Keratinocyte (primary cell): ENCODE results near the gene DNAH8. TPM values are rescaled to one million over a fixed set of nuclear protein-coding genes. Genes with fewer than 3 reads are reported as not detected.

Source experiments
- DNase-seq: peaks from one replicate; pipeline ENCODE4 v3.0.0-alpha.2; 2011; ENCODE audit warnings: low read depth, missing footprints, low spot score
- FAIRE-seq: peaks from 2 replicates; lab custom pipeline; 2011; peaks lifted over from hg19 to GRCh38; lab: Jason Lieb, UNC
- H2AFZ ChIP-seq: 2 replicates; pipeline ENCODE4 v1.6.0; 2012; ENCODE audit warnings: low read length, control low read depth, inconsistent platforms; ENCODE audit not compliant: control insufficient read depth
- H3K27ac ChIP-seq: 2 replicates; pipeline ENCODE4 v1.5.1; 2011; ENCODE audit warnings: low read length; ENCODE audit not compliant: control insufficient read depth, insufficient read depth
- H3K27me3 ChIP-seq: 3 replicates; pipeline ENCODE4 v1.6.0; 2011; ENCODE audit warnings: low read length; ENCODE audit not compliant: control insufficient read depth, insufficient read depth; ENCODE audit errors: extremely low read depth
- H3K36me3 ChIP-seq, 2 experiments: 2 replicates in 1 of 2; 3 replicates in 1 of 2; pipeline ENCODE4 v1.5.1; 2011; ENCODE audit warnings: low read length in 2 of 2, mild to moderate bottlenecking in 1 of 2; ENCODE audit not compliant: control insufficient read depth in 2 of 2, insufficient read depth in 2 of 2; ENCODE audit errors: extremely low read depth in 1 of 2
- H3K4me1 ChIP-seq: 3 replicates; pipeline ENCODE4 v1.5.1; 2011; ENCODE audit warnings: low read length; ENCODE audit not compliant: control insufficient read depth, insufficient read depth; ENCODE audit errors: extremely low read depth
- H3K4me2 ChIP-seq: 3 replicates; pipeline ENCODE4 v1.6.0; 2011; ENCODE audit warnings: low read depth, low read length; ENCODE audit not compliant: control insufficient read depth, insufficient read depth; ENCODE audit errors: extremely low read depth
- H3K4me3 ChIP-seq, 3 experiments: fragments of 200-600 bp in 1 of 3; sonication (generic) in 1 of 3; 2 replicates in 2 of 3; 3 replicates in 1 of 3; pipeline ENCODE4 v1.5.1; 2011 to 2016; ENCODE audit warnings: low read length in 3 of 3, mild to moderate bottlenecking in 3 of 3, control low read depth in 2 of 3, inconsistent platforms in 1 of 3, low read depth in 1 of 3, mixed read lengths in 1 of 3, mixed run types in 1 of 3, moderate library complexity in 1 of 3; ENCODE audit not compliant: control insufficient read depth in 2 of 3, insufficient read depth in 2 of 3; ENCODE audit errors: extremely low read depth in 1 of 3
- H3K79me2 ChIP-seq: 2 replicates; pipeline ENCODE4 v1.6.0; 2012; ENCODE audit warnings: low read length; ENCODE audit not compliant: control insufficient read depth, insufficient read depth
- H3K9ac ChIP-seq: 3 replicates; pipeline ENCODE4 v1.6.0; 2011; ENCODE audit warnings: low read length; ENCODE audit not compliant: control insufficient read depth, insufficient read depth; ENCODE audit errors: extremely low read depth
- H3K9me1 ChIP-seq: 3 replicates; pipeline ENCODE4 v1.6.0; 2011; ENCODE audit warnings: low read length; ENCODE audit not compliant: control insufficient read depth, insufficient read depth; ENCODE audit errors: extremely low read depth
- H3K9me3 ChIP-seq: 2 replicates; pipeline ENCODE4 v1.5.1; 2012; ENCODE audit warnings: low read depth, low read length; ENCODE audit not compliant: control insufficient read depth
- H4K20me1 ChIP-seq: 3 replicates; pipeline ENCODE4 v1.6.0; 2011; ENCODE audit warnings: low read length; ENCODE audit not compliant: control insufficient read depth, insufficient read depth; ENCODE audit errors: extremely low read depth
- CTCF ChIP-seq, 3 experiments: IDR thresholded peaks in 1 of 3; conservative IDR thresholded peaks in 1 of 3; optimal IDR thresholded peaks in 1 of 3; 2 replicates in 2 of 3; 3 replicates in 1 of 3; pipeline versions ENCODE3 to v1.5.1; 2011; ENCODE audit warnings: low read length in 3 of 3, mild to moderate bottlenecking in 3 of 3, moderate library complexity in 2 of 3, control low read depth in 1 of 3, inconsistent platforms in 1 of 3; ENCODE audit not compliant: insufficient read depth in 2 of 3; ENCODE audit errors: extremely low read depth in 1 of 3
- EZH2 ChIP-seq: IDR thresholded peaks from one replicate; pipeline ENCODE4 v1.6.1; 2012; ENCODE audit warnings: inconsistent platforms, mild to moderate bottlenecking, low read length, moderate library complexity
- dilution Hi-C: fragments of 300-500 bp; cut with MboI; formaldehyde crosslinking; loops from one replicate; pipeline ENCODE4 v1.7.0; 2020; ENCODE audit warnings: low sequenced_read_pairs; ENCODE audit not compliant: extremely low pct_ligation_motif_present
- polyA plus RNA-seq, 5 experiments: library from polyadenylated mRNA; depleted of rRNA in 3 of 5; stranded (reverse) in 3 of 5; stranded (forward) in 1 of 5; unstranded in 1 of 5; fragments of >200 nt; gene quantifications; 1 replicate in 1 of 5; 2 replicates in 3 of 5; 3 replicates in 1 of 5; pipeline versions ENCODE4 v1.2.1 to v1.2.3, GENCODE V29; 2011 to 2012; ENCODE audit warnings: missing spikeins in 2 of 5, low read depth in 1 of 5, low replicate concordance in 1 of 5

The DNAH8 gene
- polyA plus RNA-seq, 1 donor (not counting 4 experiments of a cell fraction or from before 2014, with no cell fraction given): 0.01 TPM

GRCh38 chr6:38789256-38789655 is 74.1 kb downstream of the DNAH8 start:
- Histone ChIP-seq H3K27ac (no peak overlapping the region), H3K79me2 (no peaks in the 10 kb centered on the region), H3K9me3 (no peaks in the 10 kb centered on the region), H3K4me3 (no peak overlapping the region), H3K4me1 (no peaks in the 10 kb centered on the region), H3K9me1 (no peaks in the 10 kb centered on the region), H3K27me3 (no peaks in the 10 kb centered on the region), H3K36me3 (no peaks in the 10 kb centered on the region), H3K9ac (no peak overlapping the region), H4K20me1 (no peaks in the 10 kb centered on the region), H2AFZ (no peak overlapping the region), H3K4me2 (no peak overlapping the region)
- FAIRE-seq (no peak), DNase-seq (no peak)
- dilution Hi-C loops: no loop called here
- TF ChIP-seq EZH2: no peak
- TF ChIP-seq CTCF (optimal IDR thresholded peaks at IDR 0.05 in 1 of 3, IDR thresholded peaks at IDR 0.05 in 1 of 3, conservative IDR thresholded peaks at IDR 0.05 in 1 of 3; ENCODE audit: extremely low read depth in 1 of 3, insufficient read depth in 2 of 3, low read length in 3 of 3): no peak

GRCh38 chr6:38792356-38792755 is 77.2 kb downstream of the DNAH8 start:
- Histone ChIP-seq H3K9ac (no peak overlapping the region), H3K4me1 (peaks cover 10% of the 10 kb centered on the region), H3K9me3 (no peaks in the 10 kb centered on the region), H4K20me1 (no peaks in the 10 kb centered on the region), H3K9me1 (no peaks in the 10 kb centered on the region), H3K27me3 (no peaks in the 10 kb centered on the region), H3K36me3 (no peaks in the 10 kb centered on the region), H3K79me2 (no peaks in the 10 kb centered on the region), H3K27ac (no peak overlapping the region), H2AFZ (no peak overlapping the region), H3K4me2 (no peak overlapping the region), H3K4me3 (no peak overlapping the region)
- dilution Hi-C loops: no loop called here
- FAIRE-seq (no peak), DNase-seq (no peak)
- TF ChIP-seq CTCF (optimal IDR thresholded peaks at IDR 0.05 in 1 of 3, IDR thresholded peaks at IDR 0.05 in 1 of 3, conservative IDR thresholded peaks at IDR 0.05 in 1 of 3; ENCODE audit: extremely low read depth in 1 of 3, insufficient read depth in 2 of 3, low read length in 3 of 3) (no peak), EZH2 (no peak)
